DMS114 treated with DMSO at 0.1 percent for 48 hours (cell line): ENCODE data around the gene MGAT5.

ENCODE experiments used
- DNase-seq: peaks from one replicate; lab custom pipeline; 2025; ENCODE audit not compliant: unreplicated experiment; lab: John Stamatoyannopoulos, UW

Gene MGAT5

GRCh38 chr2:134301099-134301927, 47.4 kb downstream of the MGAT5 start:
- no peak for DNase-seq

GRCh38 chr2:134301928-134302260, 48.0 kb downstream of the MGAT5 start:
- no peak for DNase-seq

GRCh38 chr2:134304394-134305108, 50.7 kb downstream of the MGAT5 start:
- no peak for DNase-seq

GRCh38 chr2:134305109-134305491, 51.2 kb downstream of the MGAT5 start:
- no peak for DNase-seq

- no peak for DNase-seq
These were observed 52.6 kb downstream of the MGAT5 start for GRCh38 chr2:134306521-134306920.

- DNase-seq = no peak
These were observed 53.5 kb downstream of the MGAT5 start for GRCh38 chr2:134307334-134307733.

- no peak for DNase-seq
These were observed 54.9 kb downstream of the MGAT5 start for GRCh38 chr2:134308474-134309385.

GRCh38 chr2:134310107-134311079, 56.5 kb downstream of the MGAT5 start:
- no peak for DNase-seq

- DNase-seq = no peak
These were observed 58.6 kb downstream of the MGAT5 start for GRCh38 chr2:134312482-134312881.

- no peak for DNase-seq
These were observed 60.3 kb downstream of the MGAT5 start for GRCh38 chr2:134314202-134314601.

GRCh38 chr2:134314681-134315368, 61.0 kb downstream of the MGAT5 start:
- DNase-seq = no peak

GRCh38 chr2:134315471-134315870, 61.6 kb downstream of the MGAT5 start:
- no peak for DNase-seq

- DNase-seq = no peak
These were observed 65.9 kb downstream of the MGAT5 start for GRCh38 chr2:134319596-134320254.

GRCh38 chr2:134320930-134321329, 67.1 kb downstream of the MGAT5 start:
- DNase-seq = no peak

GRCh38 chr2:134323777-134324176, 69.9 kb downstream of the MGAT5 start:
- DNase-seq = no peak

- no peak for DNase-seq
These were observed 70.6 kb downstream of the MGAT5 start for GRCh38 chr2:134324430-134324829.

GRCh38 chr2:134324947-134325346, 71.1 kb downstream of the MGAT5 start:
- no peak for DNase-seq

GRCh38 chr2:134325696-134326095, 71.8 kb downstream of the MGAT5 start:
- no peak for DNase-seq

- no peak for DNase-seq
These were observed 73.5 kb downstream of the MGAT5 start for GRCh38 chr2:134327367-134327766.
